GM18505 (cell line): ENCODE results near the gene NTN3.

Experiments
- ATAC-seq: cut with Tn5 transposase; IDR thresholded peaks from one replicate; pipeline ENCODE4 v1.9.1; 2021; ENCODE audit not compliant: unreplicated experiment
- POLR2A ChIP-seq: IDR thresholded peaks from 4 replicates; pipeline ENCODE4 v1.6.1; 2011; ENCODE audit warnings: borderline replicate concordance; ENCODE audit not compliant: insufficient read depth, insufficient read length; ENCODE audit errors: extremely low read depth

The NTN3 gene

GRCh38 chr16:2471016-2471652, at the start of gene NTN3:
Gene NTN3 (plus strand): TSS chr16:2471297. CDS start chr16:2471702, 405 bp downstream.
- no peak for ATAC-seq
- no peak for TF ChIP-seq POLR2A

- ATAC-seq, result no peak
- no peak for TF ChIP-seq POLR2A
These were observed 48.8 kb upstream of the NTN3 start for GRCh38 chr16:2422123-2422867.

GRCh38 chr16:2424061-2425007, 46.8 kb upstream of the NTN3 start:
- no peak for ATAC-seq
- no peak for TF ChIP-seq POLR2A

- no peak for TF ChIP-seq POLR2A
- no peak for ATAC-seq
These were observed 46.0 kb upstream of the NTN3 start for GRCh38 chr16:2425008-2425518.

- ATAC-seq, result no peak
- TF ChIP-seq POLR2A, result no peak
These were observed 45.2 kb upstream of the NTN3 start for GRCh38 chr16:2425825-2426430.

GRCh38 chr16:2426941-2427361, 44.1 kb upstream of the NTN3 start:
- no peak for TF ChIP-seq POLR2A
- no peak for ATAC-seq

GRCh38 chr16:2427526-2427925, 43.6 kb upstream of the NTN3 start:
- no peak for ATAC-seq
- no peak for TF ChIP-seq POLR2A

- TF ChIP-seq POLR2A, result no peak
- ATAC-seq, result peak; percentile 7
These were observed 42.9 kb upstream of the NTN3 start for GRCh38 chr16:2428051-2428783.

GRCh38 chr16:2428784-2429033, 42.4 kb upstream of the NTN3 start:
- TF ChIP-seq POLR2A, result no peak
- ATAC-seq, result no peak

GRCh38 chr16:2429034-2429770, 41.9 kb upstream of the NTN3 start, which contains the start of gene CCNF:
Gene CCNF (plus strand): TSS chr16:2429447. CDS start chr16:2429482, 35 bp downstream.
- peak; percentile 75 for TF ChIP-seq POLR2A
- ATAC-seq, result peak; percentile 77

- no peak for ATAC-seq
- TF ChIP-seq POLR2A, result no peak
These were observed 41.1 kb upstream of the NTN3 start for GRCh38 chr16:2429771-2430663.
